ENCODE results near the gene FLCN.

GRCh38 chr17:17172990-17173389, 64.0 kb downstream of the FLCN start:
- TF ChIP-seq POLR2A (IDR thresholded peaks at IDR 0.05) (no peak), EP300 (IDR thresholded peaks at IDR 0.05) (no peak)
- TF ChIP-seq, protein P1, sequence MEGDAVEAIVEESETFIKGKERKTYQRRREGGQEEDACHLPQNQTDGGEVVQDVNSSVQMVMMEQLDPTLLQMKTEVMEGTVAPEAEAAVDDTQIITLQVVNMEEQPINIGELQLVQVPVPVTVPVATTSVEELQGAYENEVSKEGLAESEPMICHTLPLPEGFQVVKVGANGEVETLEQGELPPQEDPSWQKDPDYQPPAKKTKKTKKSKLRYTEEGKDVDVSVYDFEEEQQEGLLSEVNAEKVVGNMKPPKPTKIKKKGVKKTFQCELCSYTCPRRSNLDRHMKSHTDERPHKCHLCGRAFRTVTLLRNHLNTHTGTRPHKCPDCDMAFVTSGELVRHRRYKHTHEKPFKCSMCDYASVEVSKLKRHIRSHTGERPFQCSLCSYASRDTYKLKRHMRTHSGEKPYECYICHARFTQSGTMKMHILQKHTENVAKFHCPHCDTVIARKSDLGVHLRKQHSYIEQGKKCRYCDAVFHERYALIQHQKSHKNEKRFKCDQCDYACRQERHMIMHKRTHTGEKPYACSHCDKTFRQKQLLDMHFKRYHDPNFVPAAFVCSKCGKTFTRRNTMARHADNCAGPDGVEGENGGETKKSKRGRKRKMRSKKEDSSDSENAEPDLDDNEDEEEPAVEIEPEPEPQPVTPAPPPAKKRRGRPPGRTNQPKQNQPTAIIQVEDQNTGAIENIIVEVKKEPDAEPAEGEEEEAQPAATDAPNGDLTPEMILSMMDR (IDR thresholded peaks at IDR 0.05) = no peak

All from suprapubic skin (tissue), 3 donors.